ENCODE results near the gene DCST2.

DNA sequence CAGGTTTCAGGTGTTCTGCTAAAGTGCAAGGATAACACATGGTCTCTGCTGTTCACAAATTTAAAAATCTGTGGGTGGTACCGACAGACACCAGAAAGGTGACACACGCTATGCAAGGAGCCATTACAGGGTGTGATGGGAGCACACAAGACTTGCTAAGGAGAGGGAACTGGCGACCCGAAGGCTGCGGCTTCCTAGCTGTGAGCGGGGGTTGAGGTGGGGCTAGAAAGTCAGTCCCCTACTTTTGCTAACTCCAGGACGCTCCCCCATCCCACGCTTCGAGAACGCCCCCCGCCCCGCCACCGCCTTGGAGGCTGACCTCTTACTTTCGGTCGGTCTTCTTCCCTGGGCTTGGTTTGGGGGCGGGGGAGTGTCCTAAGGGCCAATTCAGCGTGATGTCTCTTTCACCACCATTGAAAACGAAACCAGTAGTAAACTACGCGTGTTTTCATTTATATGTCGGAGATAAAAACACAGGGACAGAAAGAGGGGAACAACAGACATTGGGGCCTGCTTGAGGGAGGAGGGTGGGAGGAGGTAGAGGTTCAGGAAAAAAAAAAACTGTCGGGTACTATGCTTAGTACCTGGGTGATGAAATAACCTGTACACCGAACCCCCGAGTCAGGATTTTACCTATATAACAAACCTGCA, 58.0 kb downstream of the DCST2 start:
- TF ChIP-seq, protein P1, sequence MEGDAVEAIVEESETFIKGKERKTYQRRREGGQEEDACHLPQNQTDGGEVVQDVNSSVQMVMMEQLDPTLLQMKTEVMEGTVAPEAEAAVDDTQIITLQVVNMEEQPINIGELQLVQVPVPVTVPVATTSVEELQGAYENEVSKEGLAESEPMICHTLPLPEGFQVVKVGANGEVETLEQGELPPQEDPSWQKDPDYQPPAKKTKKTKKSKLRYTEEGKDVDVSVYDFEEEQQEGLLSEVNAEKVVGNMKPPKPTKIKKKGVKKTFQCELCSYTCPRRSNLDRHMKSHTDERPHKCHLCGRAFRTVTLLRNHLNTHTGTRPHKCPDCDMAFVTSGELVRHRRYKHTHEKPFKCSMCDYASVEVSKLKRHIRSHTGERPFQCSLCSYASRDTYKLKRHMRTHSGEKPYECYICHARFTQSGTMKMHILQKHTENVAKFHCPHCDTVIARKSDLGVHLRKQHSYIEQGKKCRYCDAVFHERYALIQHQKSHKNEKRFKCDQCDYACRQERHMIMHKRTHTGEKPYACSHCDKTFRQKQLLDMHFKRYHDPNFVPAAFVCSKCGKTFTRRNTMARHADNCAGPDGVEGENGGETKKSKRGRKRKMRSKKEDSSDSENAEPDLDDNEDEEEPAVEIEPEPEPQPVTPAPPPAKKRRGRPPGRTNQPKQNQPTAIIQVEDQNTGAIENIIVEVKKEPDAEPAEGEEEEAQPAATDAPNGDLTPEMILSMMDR (IDR thresholded peaks at IDR 0.05; ENCODE audit: poor library complexity, severe bottlenecking): no peak
- TF ChIP-seq POLR2AphosphoS5 (IDR thresholded peaks at IDR 0.05): no peak
- TF ChIP-seq, protein P2, sequence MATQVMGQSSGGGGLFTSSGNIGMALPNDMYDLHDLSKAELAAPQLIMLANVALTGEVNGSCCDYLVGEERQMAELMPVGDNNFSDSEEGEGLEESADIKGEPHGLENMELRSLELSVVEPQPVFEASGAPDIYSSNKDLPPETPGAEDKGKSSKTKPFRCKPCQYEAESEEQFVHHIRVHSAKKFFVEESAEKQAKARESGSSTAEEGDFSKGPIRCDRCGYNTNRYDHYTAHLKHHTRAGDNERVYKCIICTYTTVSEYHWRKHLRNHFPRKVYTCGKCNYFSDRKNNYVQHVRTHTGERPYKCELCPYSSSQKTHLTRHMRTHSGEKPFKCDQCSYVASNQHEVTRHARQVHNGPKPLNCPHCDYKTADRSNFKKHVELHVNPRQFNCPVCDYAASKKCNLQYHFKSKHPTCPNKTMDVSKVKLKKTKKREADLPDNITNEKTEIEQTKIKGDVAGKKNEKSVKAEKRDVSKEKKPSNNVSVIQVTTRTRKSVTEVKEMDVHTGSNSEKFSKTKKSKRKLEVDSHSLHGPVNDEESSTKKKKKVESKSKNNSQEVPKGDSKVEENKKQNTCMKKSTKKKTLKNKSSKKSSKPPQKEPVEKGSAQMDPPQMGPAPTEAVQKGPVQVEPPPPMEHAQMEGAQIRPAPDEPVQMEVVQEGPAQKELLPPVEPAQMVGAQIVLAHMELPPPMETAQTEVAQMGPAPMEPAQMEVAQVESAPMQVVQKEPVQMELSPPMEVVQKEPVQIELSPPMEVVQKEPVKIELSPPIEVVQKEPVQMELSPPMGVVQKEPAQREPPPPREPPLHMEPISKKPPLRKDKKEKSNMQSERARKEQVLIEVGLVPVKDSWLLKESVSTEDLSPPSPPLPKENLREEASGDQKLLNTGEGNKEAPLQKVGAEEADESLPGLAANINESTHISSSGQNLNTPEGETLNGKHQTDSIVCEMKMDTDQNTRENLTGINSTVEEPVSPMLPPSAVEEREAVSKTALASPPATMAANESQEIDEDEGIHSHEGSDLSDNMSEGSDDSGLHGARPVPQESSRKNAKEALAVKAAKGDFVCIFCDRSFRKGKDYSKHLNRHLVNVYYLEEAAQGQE (IDR thresholded peaks at IDR 0.05; ENCODE audit: borderline replicate concordance): peak; percentile 9
- no peak for TF ChIP-seq EZH2 (IDR thresholded peaks at IDR 0.05; ENCODE audit: borderline replicate concordance, insufficient read depth, low read length, poor library complexity, severe bottlenecking)
- no peak for TF ChIP-seq TAF1 (IDR thresholded peaks at IDR 0.05; ENCODE audit: low read depth)
- no peak for TF ChIP-seq EP300 (conservative IDR thresholded peaks at IDR 0.05; ENCODE audit: poor library complexity, severe bottlenecking)

Measured in neural cell (in vitro differentiated cells).